ENCODE measurements around the gene TTLL3. TPM values are rescaled to one million over a fixed set of nuclear protein-coding genes. Genes with fewer than 3 reads are reported as not detected.
"Not testable (repeated sequence)": the region's sequence is repeated elsewhere in the genome, so short reads cannot be mapped to it uniquely, and the experiment has no call there.

The TTLL3 gene
- total RNA-seq, 1 donor = 21.6 TPM

DNA sequence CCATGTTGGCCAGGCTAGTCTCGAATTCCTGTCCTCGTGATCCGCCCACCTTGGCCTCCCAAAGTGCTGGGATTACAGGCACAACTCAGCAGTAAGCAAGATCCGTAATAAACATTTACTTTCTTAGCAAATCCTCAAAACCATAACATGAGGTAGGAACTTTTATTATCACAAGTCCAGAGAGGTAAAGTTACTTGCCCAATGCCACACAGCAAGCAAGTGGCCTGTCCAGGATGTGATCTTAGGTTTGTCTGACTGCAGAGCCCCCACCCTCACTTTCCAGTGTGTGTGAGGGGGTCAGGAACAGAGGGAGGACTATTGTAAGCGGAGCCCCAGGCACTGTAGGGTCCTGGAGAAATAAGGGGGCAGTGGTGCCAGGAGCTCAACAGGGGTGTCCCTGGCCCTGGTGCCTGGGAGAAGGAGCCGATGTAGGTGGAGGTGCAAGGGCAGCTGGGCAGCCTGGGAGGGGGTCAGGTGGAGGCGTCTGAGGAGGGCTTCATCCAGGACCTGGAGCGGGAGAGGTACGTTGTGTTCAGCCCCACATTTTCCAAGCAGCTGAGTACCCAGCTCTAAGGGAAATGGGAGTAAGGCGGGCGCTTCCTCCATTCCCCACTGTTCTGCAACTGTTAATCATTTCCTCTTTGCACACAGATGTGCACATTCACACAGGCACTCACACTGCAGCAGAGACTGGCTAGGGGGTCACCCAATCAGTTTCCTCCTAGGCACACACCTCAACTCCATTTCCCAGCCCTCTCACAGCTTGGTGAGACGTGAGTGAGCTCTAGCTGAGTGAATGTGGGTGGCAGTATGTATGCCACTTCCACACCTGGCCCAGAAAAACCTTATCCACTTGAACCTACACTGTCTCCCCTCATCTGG, 27.9 kb downstream of the TTLL3 start:
- no peak overlapping the region for H3K4me3 ChIP-seq (ENCODE audit: low read depth, low read length)
- TF ChIP-seq, protein P1, sequence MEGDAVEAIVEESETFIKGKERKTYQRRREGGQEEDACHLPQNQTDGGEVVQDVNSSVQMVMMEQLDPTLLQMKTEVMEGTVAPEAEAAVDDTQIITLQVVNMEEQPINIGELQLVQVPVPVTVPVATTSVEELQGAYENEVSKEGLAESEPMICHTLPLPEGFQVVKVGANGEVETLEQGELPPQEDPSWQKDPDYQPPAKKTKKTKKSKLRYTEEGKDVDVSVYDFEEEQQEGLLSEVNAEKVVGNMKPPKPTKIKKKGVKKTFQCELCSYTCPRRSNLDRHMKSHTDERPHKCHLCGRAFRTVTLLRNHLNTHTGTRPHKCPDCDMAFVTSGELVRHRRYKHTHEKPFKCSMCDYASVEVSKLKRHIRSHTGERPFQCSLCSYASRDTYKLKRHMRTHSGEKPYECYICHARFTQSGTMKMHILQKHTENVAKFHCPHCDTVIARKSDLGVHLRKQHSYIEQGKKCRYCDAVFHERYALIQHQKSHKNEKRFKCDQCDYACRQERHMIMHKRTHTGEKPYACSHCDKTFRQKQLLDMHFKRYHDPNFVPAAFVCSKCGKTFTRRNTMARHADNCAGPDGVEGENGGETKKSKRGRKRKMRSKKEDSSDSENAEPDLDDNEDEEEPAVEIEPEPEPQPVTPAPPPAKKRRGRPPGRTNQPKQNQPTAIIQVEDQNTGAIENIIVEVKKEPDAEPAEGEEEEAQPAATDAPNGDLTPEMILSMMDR (IDR thresholded peaks at IDR 0.05; ENCODE audit: insufficient read depth, low read depth, low read length) = no peak
- DNase-seq (ENCODE audit: low read depth) = no peak

DNA sequence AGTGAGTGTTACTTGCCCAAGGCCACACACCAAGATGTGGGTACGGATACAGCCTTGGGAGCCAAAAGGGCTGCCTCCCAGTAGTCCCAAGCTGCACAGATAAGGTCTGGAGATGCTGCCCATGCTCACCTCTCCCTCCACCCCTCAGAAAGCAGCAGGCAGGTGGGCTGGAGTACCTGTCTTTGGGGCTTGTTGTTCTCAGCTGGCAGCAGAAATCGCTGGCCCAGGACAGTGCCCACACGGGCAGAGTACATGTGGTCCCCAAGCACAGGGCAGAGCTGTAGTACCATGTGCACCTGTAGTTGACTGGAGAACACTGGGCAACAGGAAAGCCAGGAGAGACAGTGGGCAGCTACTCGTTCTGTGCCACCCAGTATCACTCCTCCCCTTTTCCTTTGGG, 28.8 kb downstream of the TTLL3 start:
- no peak overlapping the region for H3K4me3 ChIP-seq (ENCODE audit: low read depth, low read length)
- TF ChIP-seq, protein P1 (IDR thresholded peaks at IDR 0.05; ENCODE audit: insufficient read depth, low read depth, low read length) = no peak
- DNase-seq (ENCODE audit: low read depth) = no peak

DNA sequence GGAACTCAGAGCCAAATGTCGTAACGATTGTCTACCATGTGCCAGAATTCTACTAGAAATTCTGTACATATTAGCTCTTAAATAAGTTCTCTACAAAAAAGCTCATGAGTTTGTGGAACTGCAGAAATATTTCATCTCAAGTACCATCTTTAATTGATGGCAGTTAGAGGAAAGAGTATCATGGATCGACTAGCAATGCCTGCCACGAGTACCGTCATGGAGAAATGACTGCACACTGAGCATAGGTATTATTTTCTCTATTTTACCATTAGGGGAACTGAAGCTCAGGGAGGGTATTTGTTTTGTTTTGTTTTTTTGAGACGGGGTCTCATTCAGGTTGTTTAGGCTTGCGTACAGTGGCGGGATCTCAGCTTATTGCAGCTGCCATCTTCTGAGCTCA, 31.0 kb downstream of the TTLL3 start:
- no peak for DNase-seq (ENCODE audit: low read depth)
- TF ChIP-seq, protein P1 (IDR thresholded peaks at IDR 0.05; ENCODE audit: insufficient read depth, low read depth, low read length) = no peak
- no peak overlapping the region for H3K4me3 ChIP-seq (ENCODE audit: low read depth, low read length)

DNA sequence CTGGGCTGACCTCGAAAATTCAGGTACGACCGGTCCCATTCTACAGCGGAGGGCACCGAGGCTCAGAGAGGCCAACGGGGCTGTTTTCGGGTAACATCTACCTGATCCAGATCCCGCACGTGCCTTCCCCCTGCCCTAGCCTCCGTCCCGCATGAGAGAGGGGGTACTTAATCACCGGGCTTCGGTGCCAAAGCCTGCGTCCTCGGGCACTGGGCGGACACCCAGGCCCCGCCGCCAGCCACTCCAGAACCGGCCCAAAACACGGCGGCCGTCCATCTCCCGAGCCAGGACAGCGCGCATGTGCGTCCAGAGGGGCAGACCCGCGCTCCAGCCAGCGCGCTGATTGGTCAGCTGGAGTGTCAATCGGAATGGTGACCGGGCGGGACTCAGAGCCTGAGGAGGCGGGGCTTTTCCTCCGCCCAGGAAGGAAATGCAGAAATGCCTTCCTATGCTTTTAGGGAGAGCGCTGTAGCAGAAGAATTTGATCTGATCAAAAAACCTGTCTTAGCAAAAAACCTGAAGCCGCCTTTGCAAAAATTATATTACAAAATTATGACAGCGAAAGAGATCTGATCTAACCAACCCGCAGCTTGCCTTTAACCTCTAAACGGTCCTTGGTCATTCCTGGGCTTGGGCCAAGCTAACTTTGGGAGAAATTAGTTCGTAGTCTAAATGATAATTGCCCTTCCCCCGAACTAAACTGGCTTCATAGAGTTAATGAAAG, 33.8 kb downstream of the TTLL3 start, which contains the start of gene RPUSD3:
TSS of gene RPUSD3 (minus strand) at position 294 of the 724 bp plus-strand sequence. CDS start at position 276, 18 bp downstream.
- TF ChIP-seq, protein P1 (IDR thresholded peaks at IDR 0.05; ENCODE audit: insufficient read depth, low read depth, low read length) = no peak
- H3K4me3 ChIP-seq (ENCODE audit: low read depth, low read length) = peak within 1 kb of the TSS; percentile 94
- DNase-seq (ENCODE audit: low read depth) = peak; percentile 96

DNA sequence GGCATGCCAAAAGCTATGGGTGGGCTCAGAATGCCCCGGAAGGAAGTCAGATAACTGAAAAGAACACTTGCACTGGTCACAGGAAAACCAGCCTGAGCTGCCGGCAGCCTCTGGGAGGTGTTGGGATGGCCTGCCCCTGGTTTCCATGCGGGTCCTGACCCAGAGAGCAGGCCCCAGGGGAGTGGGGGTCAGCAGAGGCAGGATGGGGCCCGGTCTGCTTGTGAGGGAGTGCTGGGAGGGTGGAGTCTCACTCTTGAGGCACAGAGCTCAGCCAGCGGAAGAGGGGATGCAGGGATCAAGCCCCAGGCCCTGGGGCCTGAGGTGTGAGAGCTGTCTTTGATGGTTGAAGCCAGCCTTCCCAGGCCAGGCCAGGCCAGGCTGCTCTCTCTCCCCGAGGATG, 36.2 kb downstream of the TTLL3 start:
- TF ChIP-seq, protein P1 (IDR thresholded peaks at IDR 0.05; ENCODE audit: insufficient read depth, low read depth, low read length) = no peak
- no peak for DNase-seq (ENCODE audit: low read depth)
- H3K4me3 ChIP-seq (ENCODE audit: low read depth, low read length) = no peak overlapping the region

DNA sequence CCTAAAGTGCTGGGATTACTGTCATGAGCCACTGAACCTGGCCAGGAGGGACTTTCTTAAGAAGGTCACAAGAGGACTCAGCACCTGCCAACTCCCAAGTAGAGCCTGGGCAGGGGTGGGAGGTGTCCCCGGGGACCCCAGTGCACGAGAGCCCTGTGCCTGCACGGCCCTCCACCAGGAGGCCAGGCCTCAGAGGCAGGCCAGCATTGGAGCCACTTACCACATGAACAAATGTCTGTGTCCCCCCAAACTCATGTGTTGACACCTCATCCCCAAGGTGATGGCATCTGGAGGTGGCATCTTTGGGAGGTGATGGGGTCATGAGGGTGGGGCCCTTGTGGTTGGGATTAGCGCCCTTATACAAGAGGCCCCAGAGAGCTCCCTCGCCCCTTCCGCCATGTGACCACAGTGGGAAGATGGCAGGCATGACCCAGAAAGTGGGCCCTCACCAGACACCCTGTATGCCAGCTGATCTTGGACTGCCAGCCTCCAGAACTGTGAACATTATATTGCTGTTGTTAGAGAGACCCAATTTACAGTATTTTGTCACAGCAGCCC, 36.9 kb downstream of the TTLL3 start:
- no peak overlapping the region for H3K4me3 ChIP-seq (ENCODE audit: low read depth, low read length)
- TF ChIP-seq, protein P1 (IDR thresholded peaks at IDR 0.05; ENCODE audit: insufficient read depth, low read depth, low read length) = no peak
- DNase-seq (ENCODE audit: low read depth) = no peak

DNA sequence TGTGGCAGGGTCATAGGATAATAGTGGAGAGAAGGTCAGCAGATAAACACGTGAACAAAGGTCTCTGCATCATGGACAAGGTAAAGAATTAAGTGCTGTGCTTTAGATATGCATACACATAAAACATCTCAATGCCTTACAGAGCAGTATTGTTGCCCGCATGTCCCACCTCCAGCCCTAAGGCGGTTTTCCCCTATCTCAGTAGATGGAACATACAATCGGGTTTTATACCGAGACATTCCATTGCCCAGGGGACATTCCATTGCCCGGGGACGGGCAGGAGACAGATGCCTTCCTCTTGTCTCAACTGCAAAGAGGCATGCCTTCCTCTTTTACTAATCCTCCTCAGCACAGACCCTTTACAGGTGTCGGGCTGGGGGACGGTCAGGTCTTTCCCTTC, 37.8 kb downstream of the TTLL3 start:
- DNase-seq (ENCODE audit: low read depth); H3K4me3 ChIP-seq (ENCODE audit: low read depth, low read length): not testable (repeated sequence)

All from fibroblast of villous mesenchyme (primary cell).